ENCODE results near the gene WDR70.

Gene WDR70

DNA sequence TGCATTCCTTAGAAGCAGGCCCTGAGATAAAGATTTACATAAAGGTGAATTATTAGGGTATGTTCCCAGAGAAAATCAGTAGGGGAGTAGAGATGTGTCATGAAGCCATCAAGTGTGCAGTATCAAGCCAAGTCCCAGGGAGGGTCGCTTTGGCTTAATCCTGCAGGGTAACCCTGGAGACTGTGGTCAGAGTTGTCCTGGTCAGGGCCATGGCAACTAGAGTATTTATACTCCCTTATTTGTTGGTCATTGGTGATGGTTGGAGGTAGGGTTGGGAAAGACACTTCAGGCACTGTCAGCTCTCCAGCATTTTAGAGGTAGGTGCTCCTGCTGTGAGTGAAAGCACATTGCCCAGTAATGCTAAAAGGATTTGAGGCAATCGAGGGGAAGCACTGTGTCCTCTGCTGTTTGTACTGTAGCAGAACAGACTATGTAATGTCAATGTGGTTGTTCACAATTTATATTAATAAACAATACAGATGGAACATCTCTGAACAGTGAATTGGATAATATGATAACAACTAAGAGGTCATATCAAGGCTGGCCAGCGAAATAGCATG is 351.9 kb downstream of the WDR70 start:
- DNase-seq = no peak

DNA sequence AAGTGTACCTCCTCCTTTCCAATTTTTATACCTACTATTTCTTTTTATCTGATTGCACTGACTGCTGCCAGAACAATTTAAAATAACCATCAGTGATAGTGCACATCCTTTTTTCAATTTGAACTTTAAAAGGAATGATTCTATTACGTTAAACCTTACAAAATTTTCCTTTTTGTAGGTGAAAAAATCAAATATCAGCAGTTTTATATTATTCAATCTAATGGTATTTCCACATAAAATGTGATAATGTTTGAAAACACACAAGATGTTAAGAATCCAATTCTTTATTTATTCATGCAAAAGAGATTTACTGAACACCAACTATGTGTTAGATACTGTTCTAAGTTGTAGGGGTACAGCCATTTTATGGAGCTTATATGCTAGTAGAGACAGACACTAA is 355.0 kb downstream of the WDR70 start:
- no peak for DNase-seq

DNA sequence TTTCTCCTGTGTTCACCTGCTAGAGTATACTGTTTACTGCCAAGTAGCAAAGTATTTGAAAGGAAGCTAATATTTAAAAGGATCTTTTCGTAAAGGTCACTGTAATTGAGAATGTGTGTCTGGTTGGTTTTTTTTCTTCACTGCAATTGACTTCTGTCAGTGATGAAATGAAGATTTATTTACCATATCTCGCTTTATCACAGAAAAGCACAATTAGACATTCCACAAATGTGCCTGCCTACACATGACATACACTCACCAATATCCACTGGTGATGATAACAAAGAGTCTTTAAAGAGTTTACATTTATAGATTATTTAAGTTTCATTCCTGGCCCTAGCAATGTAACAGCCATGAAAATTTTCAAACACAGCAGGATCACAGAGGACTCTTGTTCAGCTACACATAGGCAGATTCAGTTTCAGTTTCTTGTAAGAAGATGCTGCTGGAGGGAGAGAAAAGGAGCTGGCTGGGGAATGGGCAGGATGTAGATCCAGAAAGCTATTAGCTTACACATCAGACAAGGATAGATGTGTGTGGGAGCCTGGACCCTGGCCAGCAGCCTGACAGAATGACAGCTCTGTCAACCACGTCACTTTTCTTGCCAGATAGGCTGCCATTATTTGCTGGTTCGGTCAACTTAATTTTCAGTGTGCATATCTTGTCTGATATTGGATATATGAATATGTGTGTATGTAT is 356.7 kb downstream of the WDR70 start:
- DNase-seq = no peak

DNA sequence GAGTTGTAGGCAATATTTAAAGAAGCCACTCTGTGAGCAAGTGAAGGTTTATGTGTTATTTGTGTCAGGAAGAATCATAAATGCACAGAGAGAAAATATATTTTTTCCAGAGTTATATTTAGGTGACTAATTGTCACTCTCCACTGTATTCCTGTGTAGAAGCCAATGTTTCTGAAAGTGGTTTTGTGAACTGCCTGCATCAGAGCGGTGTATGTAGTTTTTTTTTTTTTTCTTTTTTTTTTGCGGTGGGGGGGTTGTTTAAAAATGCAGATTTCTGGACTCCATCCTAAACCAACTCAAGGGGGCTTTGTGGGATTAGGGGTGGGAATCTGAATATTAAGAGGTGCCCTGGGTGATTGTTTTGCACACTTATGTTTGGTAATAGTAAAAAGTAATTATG is 357.3 kb downstream of the WDR70 start:
- no peak for DNase-seq

DNA sequence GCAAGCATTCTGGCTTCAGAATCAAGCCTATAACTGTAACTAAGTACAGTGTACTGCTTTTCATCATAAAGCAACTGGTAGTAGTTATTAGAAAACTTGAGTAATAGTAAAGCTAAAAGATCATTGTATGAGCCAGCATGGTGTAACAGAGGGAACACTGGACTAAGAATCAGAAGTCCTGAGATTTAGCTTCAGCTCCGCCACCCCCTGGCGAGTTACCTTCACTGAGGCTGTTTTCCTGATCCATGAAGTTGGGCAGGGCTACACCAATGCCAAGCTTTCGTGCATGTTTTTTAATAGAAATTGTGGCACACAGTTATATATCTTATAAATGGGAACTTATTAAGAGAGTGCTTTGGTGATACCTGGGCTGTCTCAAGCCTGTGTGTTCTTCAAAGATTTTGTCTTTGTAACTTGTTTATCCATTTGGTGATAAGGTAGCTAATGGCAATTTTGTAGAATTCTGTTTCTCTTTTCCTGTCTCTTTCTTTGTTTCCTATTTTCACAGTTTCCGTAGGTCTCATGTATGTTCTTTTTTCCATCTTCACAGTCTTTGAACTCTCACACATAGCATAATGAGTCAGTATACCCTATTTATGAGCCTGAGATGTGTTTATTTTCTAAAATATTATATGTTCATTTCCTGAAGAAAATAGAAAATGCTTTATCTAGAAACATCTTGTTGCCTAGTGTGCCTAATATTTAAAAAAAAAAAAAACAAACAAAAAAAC is 358.4 kb downstream of the WDR70 start:
- no peak for DNase-seq

GRCh38 chr5:37738057-37738691 is 359.1 kb downstream of the WDR70 start:
- no peak for DNase-seq

DNA sequence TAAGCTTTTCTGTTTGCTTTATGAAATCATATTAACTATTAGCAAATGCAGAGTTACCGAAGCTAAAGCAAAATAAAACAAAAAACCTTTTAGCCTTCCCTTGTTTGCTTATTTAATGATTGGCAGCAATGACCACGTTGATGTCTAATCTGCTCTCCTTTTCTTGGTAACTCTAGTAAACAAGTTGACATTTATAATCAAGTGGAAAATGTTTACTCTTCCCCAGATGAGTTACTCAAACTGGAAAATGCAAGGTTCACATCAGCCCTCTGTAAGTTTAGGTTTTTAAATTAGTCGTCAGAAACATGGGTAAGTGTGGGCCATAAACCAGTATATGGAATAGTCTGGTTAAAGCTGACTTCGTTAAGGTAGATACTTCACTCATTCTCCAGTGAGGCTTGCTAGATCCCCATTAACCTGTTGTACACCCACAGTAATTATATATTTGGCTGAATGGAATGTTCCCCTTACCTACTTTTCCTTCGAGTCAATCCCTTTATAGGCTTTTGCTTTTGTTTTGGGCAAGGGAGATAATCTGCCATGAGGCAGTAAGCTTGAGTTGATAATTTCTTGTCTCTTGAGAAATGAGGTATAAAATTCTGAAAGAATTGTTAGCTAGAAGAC is 359.9 kb downstream of the WDR70 start:
- no peak for DNase-seq

DNA sequence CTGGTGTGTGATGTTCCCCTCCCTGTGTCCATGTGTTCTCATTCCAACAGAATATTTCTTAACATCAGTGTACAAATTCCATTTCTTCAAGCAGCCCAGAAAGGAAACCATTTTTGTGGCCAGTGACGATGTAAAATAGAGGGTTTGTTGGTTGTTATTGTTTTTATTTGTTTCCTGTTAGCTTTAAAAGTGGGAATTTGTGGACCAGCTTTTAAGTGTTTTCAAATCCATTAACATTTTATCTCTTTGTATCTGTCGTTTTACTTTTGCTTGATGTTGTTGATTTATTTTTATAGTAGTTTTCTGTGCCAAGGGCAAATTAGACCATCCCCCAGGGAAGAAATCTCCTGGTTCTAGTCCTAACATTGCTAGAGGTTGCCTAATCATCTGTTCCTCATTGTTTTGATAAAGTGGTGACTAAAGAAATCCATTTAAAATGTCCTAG is 360.7 kb downstream of the WDR70 start:
- DNase-seq = no peak

GRCh38 chr5:37740331-37741066 is 361.4 kb downstream of the WDR70 start:
- no peak for DNase-seq

DNA sequence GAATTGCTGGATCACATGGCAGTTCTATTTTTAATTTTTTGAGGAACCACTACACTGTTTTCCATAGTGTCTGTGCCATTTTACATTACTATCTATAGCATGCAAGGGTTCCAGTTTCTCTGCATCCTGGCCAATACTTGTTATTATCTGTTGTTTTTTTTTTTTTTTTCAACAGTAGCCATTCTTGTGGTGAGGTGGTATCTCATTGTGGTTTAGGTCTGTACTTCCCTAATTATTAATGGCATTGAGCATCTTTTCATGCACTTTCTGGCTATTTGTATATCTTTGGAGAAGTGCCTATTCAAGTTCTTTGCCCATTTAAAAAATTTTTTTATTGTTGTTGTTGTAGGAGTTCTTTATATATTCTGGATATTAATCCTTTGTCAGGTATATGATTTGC is 363.0 kb downstream of the WDR70 start:
- no peak for DNase-seq

- DNase-seq = no peak
Observed at GRCh38 chr5:37751227-37751626, 372.1 kb downstream of the WDR70 start.

- DNase-seq = no peak
Observed at GRCh38 chr5:37754976-37755375, 375.9 kb downstream of the WDR70 start.

DNA sequence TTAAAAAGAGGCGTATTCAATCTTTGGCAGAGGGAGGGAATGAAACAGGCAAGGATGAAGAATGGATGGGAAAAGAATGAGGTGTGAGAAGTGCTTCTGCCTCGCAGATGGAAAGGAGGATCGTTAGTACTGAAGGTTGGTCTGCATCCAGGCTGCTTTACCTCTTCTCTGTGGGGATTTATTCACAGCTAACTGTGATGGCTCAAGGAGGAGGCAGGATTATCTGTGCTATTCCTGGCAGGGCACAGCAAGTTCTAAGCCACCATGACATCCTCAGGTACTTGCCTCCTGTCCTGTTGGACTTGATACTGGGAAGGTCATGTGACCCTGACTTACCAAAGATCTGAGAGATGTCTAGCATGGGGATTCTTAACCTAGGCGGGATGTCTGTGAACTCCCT is 376.5 kb downstream of the WDR70 start:
- no peak for DNase-seq

DNA sequence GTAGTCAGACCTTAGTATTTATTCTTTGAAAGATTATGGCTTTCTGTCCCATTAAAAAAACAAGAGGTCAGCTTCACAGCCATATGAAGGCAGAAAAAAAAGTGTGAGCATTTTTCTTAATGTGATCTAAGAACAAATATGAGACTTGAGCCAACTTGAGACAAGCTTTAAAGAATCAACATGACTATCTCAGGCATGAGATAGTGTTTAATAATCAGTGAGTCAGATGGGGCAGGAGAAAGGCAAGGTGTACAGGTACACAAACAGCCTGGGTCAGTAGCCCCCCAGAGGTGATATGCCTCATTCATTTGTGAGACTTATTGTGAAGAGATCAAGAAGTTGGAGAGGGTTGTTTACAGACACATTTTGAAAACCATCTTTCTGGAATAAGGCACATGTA is 377.1 kb downstream of the WDR70 start:
- no peak for DNase-seq

- DNase-seq = no peak
Observed at GRCh38 chr5:37757980-37758582, 379.0 kb downstream of the WDR70 start.

- DNase-seq = no peak
Observed at GRCh38 chr5:37767251-37767650, 388.1 kb downstream of the WDR70 start.

DNA sequence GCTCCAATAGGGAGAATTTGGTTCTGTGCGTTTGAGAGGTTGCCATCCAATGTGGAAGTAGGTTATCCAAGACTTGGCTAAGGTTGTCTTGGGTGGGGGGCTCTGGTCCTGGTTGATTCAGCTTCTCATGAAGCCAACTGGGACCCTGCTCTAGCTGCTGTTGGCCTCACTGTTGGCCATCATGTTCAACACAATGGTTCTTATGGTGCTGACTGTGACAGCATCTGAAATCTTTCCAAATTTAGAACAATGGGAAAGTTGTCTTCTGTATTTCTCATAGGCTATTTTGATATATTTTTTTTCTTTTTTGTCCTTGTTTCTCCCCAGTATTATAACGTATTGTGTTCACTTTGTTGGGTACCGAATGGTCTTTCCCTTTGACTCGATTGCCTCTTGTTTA is 388.8 kb downstream of the WDR70 start:
- no peak for DNase-seq

DNA sequence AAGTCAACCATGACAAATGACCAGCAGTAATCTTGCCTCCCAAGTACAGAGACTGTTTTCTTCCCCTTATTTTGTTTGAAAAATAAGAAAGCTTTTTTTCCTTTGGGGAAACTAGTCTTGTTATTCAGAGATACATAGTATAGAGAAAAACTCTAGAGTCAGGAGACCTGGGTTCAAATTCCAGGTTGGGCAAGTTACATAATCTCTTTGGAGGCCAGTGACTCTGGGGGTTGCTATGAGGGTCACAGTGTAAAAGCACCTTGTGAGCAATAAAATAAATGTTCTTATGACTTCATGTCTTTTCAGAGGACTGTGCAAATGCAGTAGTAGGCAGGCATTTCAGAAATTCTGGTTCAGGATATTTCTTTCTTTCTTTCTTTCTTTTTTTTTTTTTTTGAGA is 389.3 kb downstream of the WDR70 start:
- no peak for DNase-seq

- DNase-seq = no peak
Observed at GRCh38 chr5:37769108-37769507, 390.0 kb downstream of the WDR70 start.

GRCh38 chr5:37769840-37770239 is 390.7 kb downstream of the WDR70 start:
- no peak for DNase-seq

GRCh38 chr5:37770786-37771185 is 391.7 kb downstream of the WDR70 start:
- DNase-seq = no peak

DNA sequence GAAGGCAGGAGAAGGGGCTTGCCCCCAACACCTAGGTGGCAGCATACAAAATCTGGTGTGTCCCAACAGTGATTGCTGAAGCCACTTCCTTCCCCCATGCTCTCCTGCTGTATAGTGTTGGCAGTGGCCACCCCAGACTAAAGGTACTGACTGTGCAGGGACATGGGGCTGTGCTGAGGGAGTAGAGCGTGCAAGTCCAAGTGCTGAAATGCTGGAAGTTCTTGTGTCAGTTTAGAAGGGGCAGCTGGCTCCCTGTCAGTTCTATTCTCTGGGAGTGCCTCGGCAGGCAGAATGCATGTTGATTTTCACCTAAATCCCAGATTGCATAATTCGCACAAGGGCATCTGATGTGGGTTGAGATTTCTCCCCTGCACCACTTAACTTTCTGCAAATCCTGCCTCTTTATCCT is 392.1 kb downstream of the WDR70 start:
- no peak for DNase-seq

Data from activated CD4-positive, alpha-beta T cell treated with anti-CD3 and anti-CD28 coated beads for 4 hours (primary cell).